Hematopoietic multipotent progenitor cell treated with erythropoietin and hydrocortisone succinate and interleukin-3 and kit ligand, for 8 days (in vitro differentiated cells): Measurements from ENCODE around the gene TMED6.
"Not testable (repeated sequence)": the region's sequence is repeated elsewhere in the genome, so short reads cannot be mapped to it uniquely, and the experiment has no call there.

ENCODE experiments used
- DNase-seq: peaks from one replicate; pipeline ENCODE4 v3.0.0-alpha.2; 2015

The TMED6 gene

DNA sequence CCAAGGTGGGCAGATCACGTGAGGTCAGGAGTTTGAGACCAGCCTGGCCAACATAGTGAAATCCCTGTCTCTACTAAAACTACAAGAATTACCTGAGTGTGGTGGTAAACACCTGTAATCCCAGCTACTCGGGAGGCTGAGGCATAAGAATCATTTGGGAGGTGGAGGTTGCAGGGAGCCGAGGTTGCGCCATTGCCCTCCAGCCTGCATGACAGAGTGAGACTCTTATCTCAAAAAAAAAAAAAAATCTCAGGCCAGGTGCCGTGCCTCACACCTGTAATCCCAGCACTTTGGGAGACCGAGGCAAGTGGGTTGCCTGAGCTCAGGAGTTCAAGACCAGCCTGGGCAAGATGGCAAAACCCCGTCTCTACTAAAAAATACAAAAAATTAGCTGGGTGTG lies 54.8 kb downstream of the TMED6 start:
- not testable (repeated sequence) for DNase-seq

DNA sequence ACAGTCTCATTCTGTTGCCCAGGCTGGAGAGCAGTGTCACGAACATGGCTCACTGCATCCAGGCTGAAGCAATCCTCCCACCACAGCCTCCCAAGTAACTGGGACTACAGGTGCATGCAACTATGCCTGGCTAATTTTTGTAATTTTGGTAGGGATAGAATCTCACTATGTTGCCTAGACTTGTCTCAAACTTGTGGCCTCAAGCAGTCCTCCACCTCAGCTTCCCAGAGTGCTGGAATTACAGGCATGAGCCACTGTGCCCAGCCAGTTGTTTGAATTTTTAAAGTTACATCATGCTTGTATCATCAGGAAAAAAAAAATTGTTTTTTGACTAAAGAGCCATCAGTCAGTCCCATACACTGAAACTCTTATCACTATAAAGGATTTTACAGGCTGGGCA lies 57.5 kb downstream of the TMED6 start:
- no peak for DNase-seq

DNA sequence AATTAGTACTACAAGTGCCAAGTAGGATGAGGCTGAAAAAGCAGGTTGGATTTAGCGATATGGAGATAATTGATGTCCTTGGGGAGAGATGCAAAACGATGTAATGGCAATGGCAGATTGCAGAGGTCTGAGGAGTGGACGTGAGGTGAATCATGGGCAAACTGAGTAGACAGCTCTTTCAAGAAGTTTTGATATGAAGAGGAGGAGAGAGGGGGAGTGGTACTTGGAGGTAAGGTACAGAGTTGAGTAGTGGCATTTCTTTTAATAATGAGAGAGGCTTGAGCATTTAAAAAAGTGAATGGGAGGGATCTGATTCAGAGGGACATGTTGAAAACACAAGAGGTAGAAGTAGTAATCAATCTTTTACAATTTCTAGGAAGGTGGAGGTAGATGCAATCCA lies 58.2 kb downstream of the TMED6 start:
- DNase-seq: no peak
